Activated T-helper 1 cell treated with anti-CD3 and anti-CD28 coated beads, Interleukin-12 subunit alpha, Interleukin-12 subunit beta, Interleukin-2, Interleukin-4 antibody, amounts not matched to agents 30 ng/mL and 10 ng/mL and 1 ng/mL, durations not matched to agents 14 hours and 24 hours and 36 hours (primary cell): ENCODE measurements around the gene TMEM233. TPM values are rescaled to one million over a fixed set of nuclear protein-coding genes. Genes with fewer than 3 reads are reported as not detected.

Source experiments
- DNase-seq: peaks from one replicate; pipeline ENCODE4 v3.0.0; 2021; ENCODE audit warnings: low spot score
- H3K27ac Mint-ChIP-seq: one replicate; pipeline ENCODE4 v1.8.0; 2021; ENCODE audit warnings: mild to moderate bottlenecking, mixed read lengths
- H3K27me3 Mint-ChIP-seq: one replicate; pipeline ENCODE4 v1.8.0; 2022; ENCODE audit warnings: mild to moderate bottlenecking, moderate library complexity, mixed read lengths; ENCODE audit not compliant: insufficient read depth
- H3K36me3 Mint-ChIP-seq: one replicate; pipeline ENCODE4 v1.8.0; 2021; ENCODE audit warnings: low read depth, mixed read lengths
- H3K4me1 Mint-ChIP-seq: one replicate; pipeline ENCODE4 v1.8.0; 2021; ENCODE audit warnings: low read depth, mixed read lengths
- H3K4me3 Mint-ChIP-seq: one replicate; pipeline ENCODE4 v1.8.0; 2021; ENCODE audit warnings: mild to moderate bottlenecking, moderate library complexity, mixed read lengths
- H3K9me3 Mint-ChIP-seq: one replicate; pipeline ENCODE4 v1.8.0; 2021; ENCODE audit warnings: mixed read lengths
- intact Hi-C: fragments of 100-400 bp; cut with micrococcal nuclease; formaldehyde crosslinking; loops from one replicate; pipeline ENCODE4 v1.15.1; 2024
- total RNA-seq: library from RNA; stranded (reverse); gene quantifications from 2 replicates; pipeline ENCODE4 v1.2.3, GENCODE V29; 2022

TMEM233 gene
- total RNA-seq, 1 donor from 2014 or later, result not detected

GRCh38 chr12:119691202-119691810, 97.7 kb downstream of the TMEM233 start:
- Mint-ChIP-seq H3K4me3 (no peak overlapping the region), H3K36me3 (peaks cover 12% of the 10 kb centered on the region), H3K9me3 (no peaks in the 10 kb centered on the region), H3K27me3 (no peaks in the 10 kb centered on the region), H3K4me1 (no peaks in the 10 kb centered on the region), H3K27ac (no peak overlapping the region)
- intact Hi-C loops, result no loop called here
- DNase-seq, result no peak

GRCh38 chr12:119692410-119692809, 98.8 kb downstream of the TMEM233 start:
- intact Hi-C loops, result no loop called here
- H3K36me3 Mint-ChIP-seq, result peaks cover 6% of the 10 kb centered on the region
- H3K27me3 Mint-ChIP-seq, result no peaks in the 10 kb centered on the region
- H3K4me3 Mint-ChIP-seq, result no peak overlapping the region
- no peaks in the 10 kb centered on the region for H3K4me1 Mint-ChIP-seq
- no peak overlapping the region for H3K27ac Mint-ChIP-seq
- H3K9me3 Mint-ChIP-seq, result no peaks in the 10 kb centered on the region
- no peak for DNase-seq

Other genes with a start within 250 kb of the TMEM233 start
- 30.3 and 33.7 TPM in 2 replicates for gene PRKAB1, start 74.4 kb downstream of the TMEM233 start, total RNA-seq